OCI-LY3 (cell line): ENCODE measurements around the gene MLC1.

Experiments
- EZH2phosphoT487 ChIP-seq: fragments of 200-600 bp; shearing (Covaris generic); IDR thresholded peaks from 2 replicates; pipeline ENCODE4 v1.6.1; 2018; ENCODE audit warnings: antibody characterized with exemption, mixed run types, low read depth
- TF ChIP-seq, protein P1 (sequence below): fragments of 200-600, 300-600 bp; sonication (generic); IDR thresholded peaks from 2 replicates; pipeline ENCODE4 v1.5.1; 2014; ENCODE audit warnings: antibody characterized with exemption, low read length, low read depth

DNA sequence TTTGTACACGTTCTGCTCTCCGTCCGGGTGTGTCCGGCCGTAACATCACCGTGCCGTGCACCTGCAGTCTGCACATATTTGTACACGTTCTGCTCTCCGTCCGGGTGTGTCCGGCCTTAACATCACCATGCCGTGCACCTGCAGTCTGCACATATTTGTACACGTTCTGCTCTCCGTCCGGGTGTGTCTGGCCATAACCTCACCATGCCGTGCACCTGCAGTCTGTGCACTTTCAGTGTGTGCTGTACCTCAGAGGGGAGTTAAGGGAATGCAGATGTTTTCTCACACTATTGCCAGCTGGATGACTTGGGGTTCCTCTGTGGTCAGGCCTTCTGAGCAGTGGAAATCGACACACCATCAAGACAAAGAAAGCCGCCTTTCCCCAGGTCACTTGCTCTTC, 31.4 kb downstream of the MLC1 start:
- TF ChIP-seq, protein P1, sequence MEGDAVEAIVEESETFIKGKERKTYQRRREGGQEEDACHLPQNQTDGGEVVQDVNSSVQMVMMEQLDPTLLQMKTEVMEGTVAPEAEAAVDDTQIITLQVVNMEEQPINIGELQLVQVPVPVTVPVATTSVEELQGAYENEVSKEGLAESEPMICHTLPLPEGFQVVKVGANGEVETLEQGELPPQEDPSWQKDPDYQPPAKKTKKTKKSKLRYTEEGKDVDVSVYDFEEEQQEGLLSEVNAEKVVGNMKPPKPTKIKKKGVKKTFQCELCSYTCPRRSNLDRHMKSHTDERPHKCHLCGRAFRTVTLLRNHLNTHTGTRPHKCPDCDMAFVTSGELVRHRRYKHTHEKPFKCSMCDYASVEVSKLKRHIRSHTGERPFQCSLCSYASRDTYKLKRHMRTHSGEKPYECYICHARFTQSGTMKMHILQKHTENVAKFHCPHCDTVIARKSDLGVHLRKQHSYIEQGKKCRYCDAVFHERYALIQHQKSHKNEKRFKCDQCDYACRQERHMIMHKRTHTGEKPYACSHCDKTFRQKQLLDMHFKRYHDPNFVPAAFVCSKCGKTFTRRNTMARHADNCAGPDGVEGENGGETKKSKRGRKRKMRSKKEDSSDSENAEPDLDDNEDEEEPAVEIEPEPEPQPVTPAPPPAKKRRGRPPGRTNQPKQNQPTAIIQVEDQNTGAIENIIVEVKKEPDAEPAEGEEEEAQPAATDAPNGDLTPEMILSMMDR = no peak
- TF ChIP-seq EZH2phosphoT487 = no peak
